NCI-H146 treated with DMSO at 0.1 percent for 48 hours (cell line): ENCODE results near the gene AKAP6.

Experiments
- DNase-seq: peaks from one replicate; lab custom pipeline; 2025; ENCODE audit not compliant: unreplicated experiment; lab: John Stamatoyannopoulos, UW

Gene AKAP6

GRCh38 chr14:32809255-32809654 lies 480.2 kb downstream of the AKAP6 start:
- DNase-seq: no peak

GRCh38 chr14:32813401-32813800 lies 484.3 kb downstream of the AKAP6 start:
- DNase-seq: no peak

GRCh38 chr14:32814721-32815120 lies 485.6 kb downstream of the AKAP6 start:
- no peak for DNase-seq

GRCh38 chr14:32816588-32816987 lies 487.5 kb downstream of the AKAP6 start:
- DNase-seq: no peak

- DNase-seq: no peak
Measured at GRCh38 chr14:32817780-32818179, 488.7 kb downstream of the AKAP6 start.

- DNase-seq: no peak
Measured at GRCh38 chr14:32818581-32818980, 489.5 kb downstream of the AKAP6 start.

- no peak for DNase-seq
Measured at GRCh38 chr14:32820181-32820580, 491.1 kb downstream of the AKAP6 start.

- no peak for DNase-seq
Measured at GRCh38 chr14:32820682-32821081, 491.6 kb downstream of the AKAP6 start.

GRCh38 chr14:32821964-32822653 lies 493.0 kb downstream of the AKAP6 start:
- no peak for DNase-seq

- no peak for DNase-seq
Measured at GRCh38 chr14:32823706-32824105, 494.6 kb downstream of the AKAP6 start.

- DNase-seq: no peak
Measured at GRCh38 chr14:32824195-32824594, 495.1 kb downstream of the AKAP6 start.

GRCh38 chr14:32825058-32825457 lies 496.0 kb downstream of the AKAP6 start:
- no peak for DNase-seq

GRCh38 chr14:32826404-32827082 lies 497.4 kb downstream of the AKAP6 start:
- DNase-seq: no peak

GRCh38 chr14:32827514-32827913 lies 498.4 kb downstream of the AKAP6 start:
- no peak for DNase-seq

GRCh38 chr14:32835924-32836323 lies 506.8 kb downstream of the AKAP6 start:
- DNase-seq: no peak

GRCh38 chr14:32841698-32842097 lies 512.6 kb downstream of the AKAP6 start:
- DNase-seq: no peak

GRCh38 chr14:32846821-32847365 lies 517.8 kb downstream of the AKAP6 start:
- DNase-seq: no peak

GRCh38 chr14:32847867-32848266 lies 518.8 kb downstream of the AKAP6 start:
- no peak for DNase-seq

- no peak for DNase-seq
Measured at GRCh38 chr14:32865827-32866376, 536.8 kb downstream of the AKAP6 start.

- no peak for DNase-seq
Measured at GRCh38 chr14:32883188-32883587, 554.1 kb downstream of the AKAP6 start.
